Dendritic cell treated with granulocyte-macrophage colony-stimulating factor and Interleukin-4, amounts not matched to agents 40 ng/mL and 50 ng/mL, for 4 days (primary cell): ENCODE data around the gene SEBOX.

Experiments
- H3K27ac Mint-ChIP-seq: one replicate; pipeline ENCODE4 v1.8.0; 2022; ENCODE audit warnings: mild to moderate bottlenecking, mixed read lengths
- H3K27me3 Mint-ChIP-seq: one replicate; pipeline ENCODE4 v1.8.0; 2022; ENCODE audit warnings: mild to moderate bottlenecking, mixed read lengths
- H3K36me3 Mint-ChIP-seq: one replicate; pipeline ENCODE4 v1.8.0; 2022; ENCODE audit warnings: low read depth, mixed read lengths
- H3K4me1 Mint-ChIP-seq: one replicate; pipeline ENCODE4 v1.8.0; 2022; ENCODE audit warnings: low read depth, mixed read lengths
- H3K4me3 Mint-ChIP-seq: one replicate; pipeline ENCODE4 v1.8.0; 2022; ENCODE audit warnings: mild to moderate bottlenecking, moderate library complexity, mixed read lengths
- H3K9me3 Mint-ChIP-seq: one replicate; pipeline ENCODE4 v1.8.0; 2022; ENCODE audit warnings: mixed read lengths
- intact Hi-C: fragments of 100-400 bp; cut with micrococcal nuclease; formaldehyde crosslinking; loops from one replicate; pipeline ENCODE4 v1.15.0; 2022

The SEBOX gene

GRCh38 chr17:28368915-28369683, 4.1 kb upstream of the SEBOX start:
- H3K4me3 Mint-ChIP-seq = no peak overlapping the region
- H3K4me1 Mint-ChIP-seq = peaks cover 35% of the 10 kb centered on the region
- H3K9me3 Mint-ChIP-seq = no peaks in the 10 kb centered on the region
- H3K27me3 Mint-ChIP-seq = peaks cover 25% of the 10 kb centered on the region
- H3K27ac Mint-ChIP-seq = no peak overlapping the region
- intact Hi-C loops = no loop called here
- peaks cover 43% of the 10 kb centered on the region for H3K36me3 Mint-ChIP-seq

- peaks cover 50% of the 10 kb centered on the region for H3K36me3 Mint-ChIP-seq
- intact Hi-C loops = no loop called here
- no peak overlapping the region for H3K27ac Mint-ChIP-seq
- peaks cover 19% of the 10 kb centered on the region for H3K27me3 Mint-ChIP-seq
- H3K9me3 Mint-ChIP-seq = no peaks in the 10 kb centered on the region
- peaks cover 35% of the 10 kb centered on the region for H3K4me1 Mint-ChIP-seq
- no peak overlapping the region for H3K4me3 Mint-ChIP-seq
These were observed 3.4 kb upstream of the SEBOX start for GRCh38 chr17:28368306-28368831.

- Mint-ChIP-seq H3K27me3 (peaks cover 13% of the 10 kb centered on the region), H3K4me1 (peaks cover 31% of the 10 kb centered on the region), H3K27ac (no peak overlapping the region), H3K36me3 (peaks cover 56% of the 10 kb centered on the region), H3K4me3 (no peak overlapping the region), H3K9me3 (no peaks in the 10 kb centered on the region)
- intact Hi-C loops = no loop called here
These were observed 2.8 kb upstream of the SEBOX start for GRCh38 chr17:28367641-28368305.

- Mint-ChIP-seq H3K9me3 (no peaks in the 10 kb centered on the region), H3K36me3 (peaks cover 68% of the 10 kb centered on the region), H3K27me3 (peaks cover 2% of the 10 kb centered on the region), H3K4me1 (peaks cover 19% of the 10 kb centered on the region), H3K4me3 (no peak overlapping the region), H3K27ac (no peak overlapping the region)
- intact Hi-C loops = no loop called here
These were observed 1.6 kb upstream of the SEBOX start for GRCh38 chr17:28366605-28367004.

GRCh38 chr17:28365487-28365886, 488 bp upstream of the SEBOX start:
- Mint-ChIP-seq H3K9me3 (no peaks in the 10 kb centered on the region), H3K4me1 (peaks cover 11% of the 10 kb centered on the region), H3K27me3 (no peaks in the 10 kb centered on the region), H3K27ac (no peak overlapping the region), H3K36me3 (peaks cover 79% of the 10 kb centered on the region), H3K4me3 (no peak overlapping the region)
- intact Hi-C loops = no loop called here

GRCh38 chr17:28363776-28364650, 986 bp downstream of the SEBOX start:
- no peaks in the 10 kb centered on the region for H3K4me1 Mint-ChIP-seq
- intact Hi-C loops = no loop called here
- no peak overlapping the region for H3K4me3 Mint-ChIP-seq
- no peaks in the 10 kb centered on the region for H3K27me3 Mint-ChIP-seq
- no peak overlapping the region for H3K27ac Mint-ChIP-seq
- H3K9me3 Mint-ChIP-seq = no peaks in the 10 kb centered on the region
- peaks cover 87% of the 10 kb centered on the region for H3K36me3 Mint-ChIP-seq

GRCh38 chr17:28363186-28363585, 1.8 kb downstream of the SEBOX start:
- intact Hi-C loops = no loop called here
- H3K27me3 Mint-ChIP-seq = no peaks in the 10 kb centered on the region
- H3K36me3 Mint-ChIP-seq = peaks cover 92% of the 10 kb centered on the region

GRCh38 chr17:28357901-28358197, 7.2 kb downstream of the SEBOX start:
- H3K36me3 Mint-ChIP-seq = peaks cover 77% of the 10 kb centered on the region
- peaks cover 21% of the 10 kb centered on the region for H3K4me1 Mint-ChIP-seq
- H3K27me3 Mint-ChIP-seq = no peaks in the 10 kb centered on the region
- H3K27ac Mint-ChIP-seq = peak overlapping the region; percentile 95
- intact Hi-C loops = loop anchor here (1.0 kb wide), 1 partner anchor 23 kb away; the partner anchor contains the start of genes IFT20 and TNFAIP1
- H3K4me3 Mint-ChIP-seq = peak overlapping the region; percentile 94
- H3K9me3 Mint-ChIP-seq = no peaks in the 10 kb centered on the region

More at GRCh38 chr17:28363186-28363585, 1.8 kb downstream of the SEBOX start:
- Mint-ChIP-seq H3K4me1 (peaks cover 3% of the 10 kb centered on the region), H3K9me3 (no peaks in the 10 kb centered on the region), H3K27ac (no peak overlapping the region), H3K4me3 (no peak overlapping the region)

GRCh38 chr17:28357061-28357900, 7.7 kb downstream of the SEBOX start, which contains the start of gene POLDIP2:
POLDIP2 (minus strand) TSS chr17:28357527; CDS start chr17:28357448, 79 bp downstream.
- H3K36me3 Mint-ChIP-seq = peaks cover 77% of the 10 kb centered on the region
- peak within 1 kb of the TSS; percentile 94 for H3K4me3 Mint-ChIP-seq
- intact Hi-C loops = loop anchor here (1.0 kb wide), 1 partner anchor 22 kb away; the partner anchor contains the start of genes IFT20 and TNFAIP1
- peaks cover 21% of the 10 kb centered on the region for H3K4me1 Mint-ChIP-seq
- H3K27me3 Mint-ChIP-seq = no peaks in the 10 kb centered on the region
- H3K27ac Mint-ChIP-seq = peak within 1 kb of the TSS; percentile 95
- no peaks in the 10 kb centered on the region for H3K9me3 Mint-ChIP-seq

- peaks cover 100% of the 10 kb centered on the region for H3K36me3 Mint-ChIP-seq
- no peak overlapping the region for H3K27ac Mint-ChIP-seq
These were observed 14.7 kb downstream of the SEBOX start for GRCh38 chr17:28350271-28350670.

GRCh38 chr17:28348979-28349378, 16.0 kb downstream of the SEBOX start:
- H3K9me3 Mint-ChIP-seq = no peaks in the 10 kb centered on the region
- no peaks in the 10 kb centered on the region for H3K4me1 Mint-ChIP-seq
- intact Hi-C loops = no loop called here
- H3K36me3 Mint-ChIP-seq = peaks cover 100% of the 10 kb centered on the region
- H3K27me3 Mint-ChIP-seq = no peaks in the 10 kb centered on the region
- no peak overlapping the region for H3K4me3 Mint-ChIP-seq
- H3K27ac Mint-ChIP-seq = no peak overlapping the region

More at GRCh38 chr17:28350271-28350670, 14.7 kb downstream of the SEBOX start:
- Mint-ChIP-seq H3K4me1 (no peaks in the 10 kb centered on the region), H3K4me3 (no peak overlapping the region), H3K9me3 (no peaks in the 10 kb centered on the region), H3K27me3 (no peaks in the 10 kb centered on the region)
- intact Hi-C loops = no loop called here

GRCh38 chr17:28347261-28347891, 17.6 kb downstream of the SEBOX start:
- Mint-ChIP-seq H3K4me3 (no peak overlapping the region), H3K4me1 (no peaks in the 10 kb centered on the region), H3K27ac (no peak overlapping the region), H3K27me3 (no peaks in the 10 kb centered on the region), H3K36me3 (peaks cover 100% of the 10 kb centered on the region), H3K9me3 (no peaks in the 10 kb centered on the region)
- intact Hi-C loops = no loop called here
